SKM-1 (cell line): Measurements from ENCODE around the gene PHF21B.
"Not testable (repeated sequence)": the region's sequence is repeated elsewhere in the genome, so short reads cannot be mapped to it uniquely, and the experiment has no call there.

Source experiments
- DNase-seq: peaks from one replicate; lab custom pipeline; 2025; ENCODE audit not compliant: unreplicated experiment; lab: John Stamatoyannopoulos, UW

The PHF21B gene

DNA sequence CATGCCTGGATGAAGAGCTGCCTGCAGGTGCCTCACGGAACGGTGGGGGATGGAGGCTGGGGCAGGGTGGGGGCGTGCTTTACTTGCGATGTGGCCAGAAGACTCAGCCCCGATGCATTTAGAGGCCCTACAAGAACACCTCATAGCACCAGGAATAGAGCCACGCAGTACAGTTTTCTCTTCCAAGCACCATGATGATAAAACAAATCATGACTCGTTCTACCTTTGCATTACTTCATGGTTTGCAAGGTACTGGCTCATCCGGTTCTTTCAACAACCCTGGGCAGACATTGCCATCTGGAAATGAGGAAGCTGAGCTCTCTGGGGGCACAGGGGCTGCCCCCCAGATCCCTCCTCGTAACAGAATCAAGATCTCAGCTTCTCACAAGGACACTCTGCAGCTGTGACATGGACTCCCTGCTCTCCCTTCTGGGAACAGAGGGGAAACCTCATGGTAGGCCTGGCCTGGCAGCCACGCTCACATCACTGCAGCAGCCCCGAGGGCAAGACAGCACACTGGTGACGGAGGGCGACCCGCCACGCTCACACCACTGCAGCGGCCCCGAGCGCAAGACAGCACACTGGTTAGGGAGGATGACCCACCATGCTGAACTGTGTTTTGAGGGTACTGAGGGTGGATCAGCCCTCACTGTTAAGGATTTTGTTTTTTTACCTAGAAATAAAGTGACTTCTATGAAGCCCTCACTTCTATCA lies 46.9 kb downstream of the PHF21B start:
- DNase-seq, result no peak

DNA sequence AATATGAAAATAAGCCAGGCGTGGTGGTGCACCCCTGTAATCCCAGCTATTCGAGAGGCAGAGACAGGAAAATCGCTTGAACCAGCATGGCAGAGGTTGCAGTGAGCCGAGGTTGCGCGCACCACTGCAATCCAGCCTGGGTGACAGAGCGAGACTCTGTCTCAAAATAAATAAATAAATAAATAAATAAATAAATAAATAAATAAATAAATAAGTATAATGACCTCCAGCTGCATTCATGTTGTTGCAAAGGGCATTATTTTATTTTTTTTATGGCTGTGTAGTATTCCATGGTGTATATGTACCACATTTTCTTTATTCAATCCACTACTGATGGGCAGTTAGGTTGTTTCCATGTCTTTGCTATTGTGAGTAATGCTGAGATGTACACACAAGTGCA lies 48.1 kb downstream of the PHF21B start:
- not testable (repeated sequence) for DNase-seq

GRCh38 chr22:44956840-44957767 lies 52.7 kb downstream of the PHF21B start:
- no peak for DNase-seq

DNA sequence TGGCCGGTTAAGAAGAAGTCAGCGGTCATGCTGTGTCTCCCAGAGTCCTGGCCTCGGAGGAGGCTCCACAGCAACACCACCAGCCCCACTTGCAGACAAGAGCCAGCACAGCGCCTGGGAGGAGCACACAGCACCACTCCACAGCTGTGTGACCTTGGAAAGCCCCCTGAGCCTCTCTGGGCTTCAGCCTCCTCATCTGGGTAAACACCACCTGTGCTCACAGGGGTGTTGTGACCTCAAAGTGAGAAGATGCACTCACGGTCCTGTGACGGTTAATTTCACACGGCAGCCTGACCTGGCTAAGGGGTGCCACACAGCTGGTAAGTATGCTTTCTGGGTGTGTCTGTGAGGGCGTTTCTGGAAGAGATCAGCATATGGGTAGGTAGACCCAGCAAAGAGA lies 54.7 kb downstream of the PHF21B start:
- DNase-seq, result no peak

DNA sequence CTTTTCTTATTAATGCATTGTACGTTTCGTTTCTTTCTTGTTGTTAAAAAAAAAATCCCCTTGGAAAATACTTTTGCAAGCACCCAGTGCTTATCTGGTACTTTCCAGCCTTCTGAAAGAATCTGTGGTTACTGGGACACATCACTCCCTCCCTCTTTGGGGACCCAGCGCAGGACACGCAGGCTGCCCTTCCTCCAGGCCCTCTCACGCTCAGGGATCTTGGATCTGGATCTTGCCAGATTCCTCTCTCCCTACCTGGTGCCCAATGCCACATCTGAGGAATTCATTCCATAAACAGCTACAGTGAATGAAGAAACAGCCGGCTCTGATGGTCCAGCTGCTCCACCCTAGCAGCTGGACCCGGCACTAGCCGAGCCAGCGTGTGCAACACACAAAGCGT lies 55.7 kb downstream of the PHF21B start:
- DNase-seq, result no peak

DNA sequence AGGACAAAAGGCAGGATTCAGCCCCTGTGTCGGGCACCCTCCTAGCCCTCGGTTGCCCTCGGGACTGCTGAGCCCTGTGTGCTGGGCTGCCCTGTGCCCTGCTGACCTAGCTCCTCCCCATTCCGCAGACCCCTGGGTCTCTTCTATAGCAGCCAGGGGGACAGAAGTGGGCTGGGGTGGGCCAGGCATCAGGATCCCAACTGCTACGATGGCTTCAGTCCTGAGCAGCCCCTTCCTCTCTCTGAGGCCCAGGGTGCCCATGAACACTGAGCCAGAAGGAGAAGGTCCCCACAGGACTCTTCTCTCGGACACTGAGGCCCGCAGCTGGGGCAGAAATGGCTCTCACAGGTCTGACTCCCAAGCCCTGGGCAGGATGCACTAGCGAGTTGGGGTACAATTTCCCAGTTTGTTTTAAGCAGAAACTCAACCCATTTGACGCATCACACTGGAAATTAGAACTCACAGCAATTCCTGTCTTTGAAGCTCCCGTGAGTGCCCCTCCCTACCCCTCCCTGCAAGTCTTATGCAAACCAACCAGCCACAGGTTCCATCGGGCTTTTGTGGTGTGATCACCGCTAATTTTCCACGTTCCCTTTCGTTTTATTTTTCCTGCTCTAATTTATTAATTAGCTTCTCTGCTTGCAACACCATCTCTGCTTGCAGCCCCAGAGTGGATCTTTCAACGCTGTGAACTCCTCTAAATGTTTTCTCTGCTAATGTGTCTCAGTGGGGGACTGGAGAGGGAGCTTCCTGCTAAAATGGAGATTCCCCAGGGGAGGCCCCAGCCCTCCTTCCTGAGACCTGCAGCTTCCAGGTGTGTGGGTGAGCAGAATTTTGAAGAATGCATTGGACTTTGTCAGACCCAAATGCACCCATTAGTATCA lies 56.7 kb downstream of the PHF21B start:
- no peak for DNase-seq

DNA sequence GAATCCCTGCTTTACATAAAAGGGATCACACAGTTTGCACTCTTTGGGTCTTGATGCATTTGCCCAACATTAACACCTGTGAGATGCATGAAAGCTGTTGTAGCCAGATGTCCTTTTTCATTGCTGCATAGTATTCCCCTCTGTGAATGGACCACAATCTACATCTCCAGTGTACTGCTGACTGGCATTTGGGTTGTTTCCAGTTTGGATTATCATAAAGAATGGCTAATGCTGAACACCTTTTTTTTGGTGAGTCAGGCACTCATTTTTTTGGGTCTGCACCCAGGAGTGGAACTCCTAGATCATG lies 58.3 kb downstream of the PHF21B start:
- no peak for DNase-seq

- no peak for DNase-seq
These were observed 58.8 kb downstream of the PHF21B start for GRCh38 chr22:44950806-44951509.

- DNase-seq, result no peak
These were observed 62.0 kb downstream of the PHF21B start for GRCh38 chr22:44947846-44948245.

DNA sequence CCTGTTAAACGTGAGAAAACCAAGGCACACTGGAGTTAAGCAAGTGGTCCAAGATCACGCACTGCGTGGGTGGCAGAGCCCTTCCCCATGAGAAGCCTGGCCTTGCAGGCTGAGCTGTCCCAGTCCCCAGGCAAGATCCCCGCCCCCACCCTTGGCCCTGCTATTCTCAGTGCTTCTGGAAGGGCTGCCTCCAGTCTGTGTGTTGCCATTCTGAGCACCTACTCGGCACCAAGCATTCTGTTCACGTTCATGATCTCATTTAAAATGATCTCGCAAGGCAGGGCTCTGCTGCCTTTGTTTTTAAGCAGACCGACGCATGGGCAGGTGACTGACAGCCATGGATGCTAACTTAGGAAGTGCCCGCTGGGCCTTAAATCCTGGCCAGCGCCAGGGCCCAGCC lies 62.8 kb downstream of the PHF21B start:
- DNase-seq, result no peak

DNA sequence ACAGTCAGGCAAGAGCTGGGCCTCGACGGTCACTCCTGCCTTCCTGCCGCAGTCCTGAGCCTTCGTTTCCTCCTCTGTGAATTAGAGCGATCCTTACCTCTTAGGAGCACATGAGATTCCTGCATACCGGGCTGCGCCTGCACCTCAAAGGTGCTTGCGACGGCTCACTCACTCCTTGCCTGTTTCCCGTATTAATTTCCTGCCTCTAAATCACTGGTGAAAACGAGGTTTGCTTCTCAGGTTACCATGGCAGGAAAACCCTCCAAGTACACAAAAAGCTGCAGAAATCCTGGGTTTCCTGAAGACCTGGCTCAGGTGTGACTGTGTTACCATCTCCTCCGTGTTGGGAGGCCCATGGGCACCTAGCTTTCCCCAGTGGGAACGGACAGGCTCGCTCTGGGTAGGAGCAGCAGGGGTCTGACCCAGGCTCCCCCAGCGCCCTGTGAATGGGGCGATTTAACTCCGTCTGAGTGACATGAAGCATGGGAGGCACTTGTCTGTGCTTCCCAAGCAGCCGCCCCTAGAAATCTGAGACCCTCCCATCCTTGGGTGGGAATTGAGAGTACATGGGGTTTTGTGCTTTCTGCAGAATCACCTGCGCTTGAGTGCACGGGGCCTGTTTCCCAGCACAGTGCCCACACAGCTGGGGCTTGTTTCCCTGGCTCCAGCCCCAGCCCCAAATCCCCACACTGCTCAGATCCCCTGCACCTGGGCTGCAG lies 64.8 kb downstream of the PHF21B start:
- no peak for DNase-seq

- no peak for DNase-seq
These were observed 66.0 kb downstream of the PHF21B start for GRCh38 chr22:44943701-44944324.

GRCh38 chr22:44942979-44943700 lies 66.7 kb downstream of the PHF21B start:
- DNase-seq, result no peak

- DNase-seq, result no peak
These were observed 67.7 kb downstream of the PHF21B start for GRCh38 chr22:44942056-44942455.

- DNase-seq, result no peak
These were observed 68.6 kb downstream of the PHF21B start for GRCh38 chr22:44941207-44941606.

- no peak for DNase-seq
These were observed 69.7 kb downstream of the PHF21B start for GRCh38 chr22:44940130-44940529.

- DNase-seq, result no peak
These were observed 70.4 kb downstream of the PHF21B start for GRCh38 chr22:44939451-44939850.

DNA sequence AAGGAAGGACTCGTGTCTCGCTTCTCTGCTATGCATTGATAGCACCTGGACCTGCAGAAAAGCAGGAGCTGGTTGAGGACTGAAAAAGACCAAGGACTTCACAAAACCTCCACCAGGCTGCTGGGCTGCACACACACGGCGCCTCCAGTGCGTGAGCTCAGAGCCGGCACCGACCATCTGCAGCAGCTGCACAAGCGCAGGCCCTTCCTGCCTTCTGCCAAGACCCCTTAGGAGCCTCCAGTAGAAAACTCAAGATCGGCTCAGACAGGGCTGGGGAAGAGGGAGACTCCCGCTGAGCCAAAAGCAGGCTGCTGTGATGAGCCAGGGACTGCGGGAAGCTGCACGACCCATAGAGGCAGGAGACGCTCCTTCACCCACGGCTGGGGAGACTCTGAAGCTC lies 70.9 kb downstream of the PHF21B start:
- DNase-seq, result no peak

GRCh38 chr22:44937216-44937615 lies 72.6 kb downstream of the PHF21B start:
- no peak for DNase-seq
